ENCODE results near the gene RPS6KL1. TPM values are rescaled to one million over a fixed set of nuclear protein-coding genes. Genes with fewer than 3 reads are reported as not detected.
A peak's percentile ranks its signal among the peaks of the same experiment; 100 is the strongest.

Gene RPS6KL1
- total RNA-seq, 2 experiments from 2014 or later = 4.2 to 4.9 TPM

- POLR2A ChIA-PET = interaction anchor here (1.2 kb wide), 1 partner anchor 17 kb away, joined by 3 read pairs; no protein-coding TSS in a partner anchor
- no peak for DNase-seq
- Mint-ChIP-seq H3K27me3 (no peaks in the 10 kb centered on the region), H3K4me1 (ENCODE audit: low read depth) (no peaks in the 10 kb centered on the region), H3K27ac (no peak overlapping the region), H3K36me3 (peaks cover 16% of the 10 kb centered on the region), H3K4me3 (no peak overlapping the region), H3K9me3 (no peaks in the 10 kb centered on the region)
- CTCF ChIA-PET = interaction anchor here (0.7 to 14.6 kb wide), 15 partner anchors 13 to 380 kb away, joined by 3 to 499 read pairs (median 10); partner anchors contain the start of genes DLST and PROX2
- intact Hi-C loops (cut with micrococcal nuclease) = no loop called here
These were observed 16.0 kb downstream of the RPS6KL1 start for GRCh38 chr14:74906925-74907521.

- CTCF ChIA-PET = interaction anchor here (0.6 to 14.6 kb wide), 35 partner anchors 11 to 465 kb away, joined by 3 to 499 read pairs (median 6); partner anchors contain the start of genes ACYP1, DLST, MLH3 and PROX2
- intact Hi-C loops (cut with micrococcal nuclease) = loop anchor here (1.0 kb wide), 3 partner anchors 23 to 296 kb away; no protein-coding TSS in a partner anchor
- peak; percentile 83 for DNase-seq
- peaks cover 22% of the 10 kb centered on the region for H3K36me3 Mint-ChIP-seq
- peak overlapping the region; percentile 8 for H3K27ac Mint-ChIP-seq
- no peaks in the 10 kb centered on the region for H3K9me3 Mint-ChIP-seq
- no peaks in the 10 kb centered on the region for H3K4me1 Mint-ChIP-seq (ENCODE audit: low read depth)
- no peaks in the 10 kb centered on the region for H3K27me3 Mint-ChIP-seq
- H3K4me3 Mint-ChIP-seq = no peak overlapping the region
- POLR2A ChIA-PET = interaction anchor here (0.7 to 1.0 kb wide), 2 partner anchors 23 to 45 kb away, joined by 3 to 4 read pairs; no protein-coding TSS in a partner anchor
These were observed 17.4 kb downstream of the RPS6KL1 start for GRCh38 chr14:74905595-74906142.

- intact Hi-C loops (cut with micrococcal nuclease) = loop anchor here (1.0 kb wide), 3 partner anchors 23 to 296 kb away; no protein-coding TSS in a partner anchor
- no peak for DNase-seq
- Mint-ChIP-seq H3K9me3 (no peaks in the 10 kb centered on the region), H3K27ac (peak overlapping the region; percentile 8), H3K27me3 (no peaks in the 10 kb centered on the region), H3K4me3 (no peak overlapping the region), H3K4me1 (ENCODE audit: low read depth) (no peaks in the 10 kb centered on the region), H3K36me3 (peaks cover 27% of the 10 kb centered on the region)
- ChIA-PET POLR2A (interaction anchor here (1.0 kb wide), 1 partner anchor 23 kb away, joined by 4 read pairs; no protein-coding TSS in a partner anchor), CTCF (interaction anchor here (0.6 to 14.6 kb wide), 30 partner anchors 11 to 296 kb away, joined by 3 to 499 read pairs (median 6); partner anchors contain the start of genes ACYP1, DLST, PROX2 and RPS6KL1)
These were observed 18.2 kb downstream of the RPS6KL1 start for GRCh38 chr14:74904635-74905503.

- CTCF ChIA-PET = interaction anchor here (1.2 to 14.6 kb wide), 2 partner anchors 35 to 44 kb away, joined by 3 to 499 read pairs; no protein-coding TSS in a partner anchor
- no peaks in the 10 kb centered on the region for H3K27me3 Mint-ChIP-seq
- intact Hi-C loops (cut with micrococcal nuclease) = no loop called here
- POLR2A ChIA-PET = no interaction called here
- H3K4me3 Mint-ChIP-seq = no peak overlapping the region
- no peaks in the 10 kb centered on the region for H3K4me1 Mint-ChIP-seq (ENCODE audit: low read depth)
- peak overlapping the region; percentile 6 for H3K27ac Mint-ChIP-seq
- no peak for DNase-seq
- peaks cover 45% of the 10 kb centered on the region for H3K36me3 Mint-ChIP-seq
- no peaks in the 10 kb centered on the region for H3K9me3 Mint-ChIP-seq
These were observed 19.9 kb downstream of the RPS6KL1 start for GRCh38 chr14:74902941-74903705.

GRCh38 chr14:74898694-74899093 lies 24.4 kb downstream of the RPS6KL1 start:
- DNase-seq = no peak
- no peaks in the 10 kb centered on the region for H3K27me3 Mint-ChIP-seq
- H3K27ac Mint-ChIP-seq = no peak overlapping the region
- H3K36me3 Mint-ChIP-seq = peaks cover 68% of the 10 kb centered on the region
- no peaks in the 10 kb centered on the region for H3K4me1 Mint-ChIP-seq (ENCODE audit: low read depth)
- ChIA-PET POLR2A (no interaction called here), CTCF (interaction anchor here (1.1 to 9.1 kb wide), 3 partner anchors 8 to 37 kb away, joined by 3 to 80 read pairs (median 5); no protein-coding TSS in a partner anchor)
- H3K9me3 Mint-ChIP-seq = no peaks in the 10 kb centered on the region
- H3K4me3 Mint-ChIP-seq = no peak overlapping the region
- intact Hi-C loops (cut with micrococcal nuclease) = no loop called here

GRCh38 chr14:74898083-74898482 lies 25.0 kb downstream of the RPS6KL1 start:
- intact Hi-C loops (cut with micrococcal nuclease) = no loop called here
- Mint-ChIP-seq H3K27me3 (no peaks in the 10 kb centered on the region), H3K9me3 (no peaks in the 10 kb centered on the region), H3K4me3 (no peak overlapping the region), H3K27ac (no peak overlapping the region), H3K4me1 (ENCODE audit: low read depth) (no peaks in the 10 kb centered on the region), H3K36me3 (peaks cover 67% of the 10 kb centered on the region)
- ChIA-PET POLR2A (no interaction called here), CTCF (interaction anchor here (0.6 to 9.1 kb wide), 4 partner anchors 8 to 190 kb away, joined by 3 to 80 read pairs (median 4); no protein-coding TSS in a partner anchor)
- no peak for DNase-seq

- H3K36me3 Mint-ChIP-seq = peaks cover 67% of the 10 kb centered on the region
- H3K9me3 Mint-ChIP-seq = no peaks in the 10 kb centered on the region
- no peak overlapping the region for H3K27ac Mint-ChIP-seq
- intact Hi-C loops (cut with micrococcal nuclease) = no loop called here
- ChIA-PET POLR2A (no interaction called here), CTCF (interaction anchor here (0.6 to 9.1 kb wide), 4 partner anchors 9 to 190 kb away, joined by 3 to 80 read pairs (median 7); no protein-coding TSS in a partner anchor)
- no peak overlapping the region for H3K4me3 Mint-ChIP-seq
- no peaks in the 10 kb centered on the region for H3K4me1 Mint-ChIP-seq (ENCODE audit: low read depth)
- no peaks in the 10 kb centered on the region for H3K27me3 Mint-ChIP-seq
- no peak for DNase-seq
These were observed 25.4 kb downstream of the RPS6KL1 start for GRCh38 chr14:74897642-74898041.

GRCh38 chr14:74896400-74896799 lies 26.7 kb downstream of the RPS6KL1 start:
- Mint-ChIP-seq H3K4me3 (no peak overlapping the region), H3K27ac (no peak overlapping the region), H3K27me3 (no peaks in the 10 kb centered on the region), H3K36me3 (peaks cover 67% of the 10 kb centered on the region), H3K4me1 (ENCODE audit: low read depth) (no peaks in the 10 kb centered on the region), H3K9me3 (no peaks in the 10 kb centered on the region)
- POLR2A ChIA-PET = no interaction called here
- CTCF ChIA-PET = interaction anchor here (1.7 to 9.1 kb wide), 2 partner anchors 10 to 35 kb away, joined by 9 to 80 read pairs; no protein-coding TSS in a partner anchor
- no peak for DNase-seq
- intact Hi-C loops (cut with micrococcal nuclease) = no loop called here

- Mint-ChIP-seq H3K4me1 (ENCODE audit: low read depth) (no peaks in the 10 kb centered on the region), H3K4me3 (no peak overlapping the region), H3K36me3 (peaks cover 61% of the 10 kb centered on the region), H3K27ac (no peak overlapping the region), H3K27me3 (no peaks in the 10 kb centered on the region), H3K9me3 (no peaks in the 10 kb centered on the region)
- CTCF ChIA-PET = interaction anchor here (1.1 to 9.1 kb wide), 4 partner anchors 11 to 194 kb away, joined by 3 to 80 read pairs (median 18); no protein-coding TSS in a partner anchor
- intact Hi-C loops (cut with micrococcal nuclease) = no loop called here
- POLR2A ChIA-PET = no interaction called here
- no peak for DNase-seq
These were observed 29.4 kb downstream of the RPS6KL1 start for GRCh38 chr14:74893614-74894091.

- peaks cover 8% of the 10 kb centered on the region for H3K4me1 Mint-ChIP-seq (ENCODE audit: low read depth)
- no peak overlapping the region for H3K4me3 Mint-ChIP-seq
- H3K9me3 Mint-ChIP-seq = no peaks in the 10 kb centered on the region
- intact Hi-C loops (cut with micrococcal nuclease) = no loop called here
- CTCF ChIA-PET = interaction anchor here (0.6 to 9.1 kb wide), 3 partner anchors 14 to 32 kb away, joined by 3 to 80 read pairs (median 34); no protein-coding TSS in a partner anchor
- POLR2A ChIA-PET = no interaction called here
- no peak overlapping the region for H3K27ac Mint-ChIP-seq
- DNase-seq = no peak
- peaks cover 56% of the 10 kb centered on the region for H3K36me3 Mint-ChIP-seq
- H3K27me3 Mint-ChIP-seq = no peaks in the 10 kb centered on the region
These were observed 30.3 kb downstream of the RPS6KL1 start for GRCh38 chr14:74892745-74893144.

GRCh38 chr14:74891870-74892269 lies 31.2 kb downstream of the RPS6KL1 start:
- POLR2A ChIA-PET = no interaction called here
- H3K9me3 Mint-ChIP-seq = no peaks in the 10 kb centered on the region
- peak overlapping the region; percentile 13 for H3K27ac Mint-ChIP-seq
- H3K4me3 Mint-ChIP-seq = no peak overlapping the region
- CTCF ChIA-PET = interaction anchor here (0.6 to 9.1 kb wide), 3 partner anchors 15 to 31 kb away, joined by 3 to 80 read pairs (median 34); no protein-coding TSS in a partner anchor
- H3K36me3 Mint-ChIP-seq = peaks cover 48% of the 10 kb centered on the region
- intact Hi-C loops (cut with micrococcal nuclease) = no loop called here
- no peaks in the 10 kb centered on the region for H3K27me3 Mint-ChIP-seq
- peaks cover 8% of the 10 kb centered on the region for H3K4me1 Mint-ChIP-seq (ENCODE audit: low read depth)
- DNase-seq = no peak
